GM18499 (cell line): ENCODE measurements around the gene APOL1.
"Not testable (repeated sequence)": the region's sequence is repeated elsewhere in the genome, so short reads cannot be mapped to it uniquely, and the experiment has no call there.

Experiments used
- ATAC-seq: cut with Tn5 transposase; IDR thresholded peaks from one replicate; pipeline ENCODE4 v1.9.1; 2021; ENCODE audit warnings: moderate number of reproducible peaks; ENCODE audit not compliant: insufficient read depth, unreplicated experiment

The APOL1 gene

GRCh38 chr22:36252754-36253522, at the start of gene APOL1:
Gene APOL1, plus strand, starts transcription at chr22:36253133. Its CDS starts 1,823 bp downstream, at chr22:36254956.
- ATAC-seq = no peak

- ATAC-seq = not testable (repeated sequence)
Observed at GRCh38 chr22:36203441-36203840, 49.5 kb upstream of the APOL1 start.

- no peak for ATAC-seq
Observed at GRCh38 chr22:36204001-36204631, 48.8 kb upstream of the APOL1 start.

- ATAC-seq = no peak
Observed at GRCh38 chr22:36204632-36205015, 48.3 kb upstream of the APOL1 start.

- ATAC-seq = not testable (repeated sequence)
Observed at GRCh38 chr22:36205573-36205972, 47.4 kb upstream of the APOL1 start.

GRCh38 chr22:36206255-36206654, 46.7 kb upstream of the APOL1 start:
- ATAC-seq = no peak

GRCh38 chr22:36208162-36208765, 44.7 kb upstream of the APOL1 start:
- ATAC-seq = no peak

GRCh38 chr22:36208914-36209313, 44.0 kb upstream of the APOL1 start:
- ATAC-seq = no peak

GRCh38 chr22:36209488-36209908, 43.4 kb upstream of the APOL1 start:
- not testable (repeated sequence) for ATAC-seq

- no peak for ATAC-seq
Observed at GRCh38 chr22:36210224-36210623, 42.7 kb upstream of the APOL1 start.

- no peak for ATAC-seq
Observed at GRCh38 chr22:36211237-36211861, 41.6 kb upstream of the APOL1 start.

- ATAC-seq = no peak
Observed at GRCh38 chr22:36212901-36213300, 40.0 kb upstream of the APOL1 start.

GRCh38 chr22:36213586-36213985, 39.3 kb upstream of the APOL1 start:
- no peak for ATAC-seq

- ATAC-seq = no peak
Observed at GRCh38 chr22:36215981-36216380, 37.0 kb upstream of the APOL1 start.

GRCh38 chr22:36218648-36219193, 34.2 kb upstream of the APOL1 start:
- ATAC-seq = no peak

GRCh38 chr22:36220451-36220921, 32.4 kb upstream of the APOL1 start:
- ATAC-seq = no peak

GRCh38 chr22:36221799-36222751, 30.9 kb upstream of the APOL1 start:
- no peak for ATAC-seq

GRCh38 chr22:36222887-36223450, 30.0 kb upstream of the APOL1 start:
- ATAC-seq = no peak

- ATAC-seq = no peak
Observed at GRCh38 chr22:36223504-36223903, 29.4 kb upstream of the APOL1 start.
